ENCODE results near the gene LHFPL6. TPM values are rescaled to one million over a fixed set of nuclear protein-coding genes. Genes with fewer than 3 reads are reported as not detected.
A peak's percentile ranks its signal among the peaks of the same experiment; 100 is the strongest.

LHFPL6 gene
- total and polyA plus RNA-seq, 9 of the 15 experiments (the other 6 are each of a cell fraction or from before 2014, with no cell fraction given), result 0.18 TPM; not detected in 8

- intact Hi-C loops (cut with micrococcal nuclease), result no loop called here
- TF ChIP-seq HNRNPLL (IDR thresholded peaks at IDR 0.05; ENCODE audit: low read depth, low read length, poor library complexity, severe bottlenecking) (no peak), MEIS2 (IDR thresholded peaks at IDR 0.05; ENCODE audit: partially characterized antibody) (peak; percentile 13), CEBPB (tag; IDR thresholded peaks at IDR 0.05) (0 out of 2 replicates have a peak, but pooled peaks have one; percentile 28), FOSL1 (tag; conservative IDR thresholded peaks at IDR 0.05) (no peak)
- H3K4me2 ChIP-seq (ENCODE audit: insufficient read depth, low read length), result no peak overlapping the region
- H3K9me1 ChIP-seq (ENCODE audit: control insufficient read depth, insufficient read depth, low read length), result no peaks in the 10 kb centered on the region
- no peak overlapping the region for H2AFZ ChIP-seq (ENCODE audit: low read depth, low read length)
- no peak overlapping the region for H3K9ac ChIP-seq (ENCODE audit: insufficient read depth in 1 of 2, low read depth in 2 of 2, low read length in 2 of 2)
- H3K4me1 ChIP-seq (replicated peaks in 1 of 2; ENCODE audit: control insufficient read depth in 2 of 2, insufficient read depth in 2 of 2, low read length in 2 of 2), result no peaks in the 10 kb centered on the region
- CTCF ChIA-PET (ENCODE audit: low intra/inter-chr PET ratio), result no interaction called here
- H3K36me3 ChIP-seq (ENCODE audit: control insufficient read depth, insufficient read depth, low read length), result no peaks in the 10 kb centered on the region
- H3K9me3 ChIP-seq (replicated peaks; ENCODE audit: control insufficient read depth, insufficient read depth, low read depth, low read length), result no peaks in the 10 kb centered on the region
- H4K20me1 ChIP-seq (replicated peaks; ENCODE audit: control insufficient read depth, insufficient read depth, low read length), result no peaks in the 10 kb centered on the region
- POLR2A ChIA-PET, result no interaction called here
- BruUV-seq (replicated peaks), result no TSS peak
- H3K4me3 ChIP-seq, result no peak overlapping the region
- in situ Hi-C loops (cut with MboI), result no loop called here
- H3K27ac ChIP-seq (ENCODE audit: extremely low read depth, low read depth, low read length), result no peak overlapping the region
- ATAC-seq (no peak), DNase-seq (ENCODE audit: extremely low read depth in 1 of 4, low spot score in 3 of 4) (no peak), FAIRE-seq (no peak)
- no peaks in the 10 kb centered on the region for H3K27me3 ChIP-seq (ENCODE audit: control insufficient read depth in 2 of 2, insufficient read depth in 2 of 2, low read length in 2 of 2)
- no peaks in the 10 kb centered on the region for H3K79me2 ChIP-seq (ENCODE audit: control insufficient read depth, insufficient read depth, low read length)
- 0% methylated on average over 5 of the region's 5 CpGs for WGBS (ENCODE audit: insufficient coverage, low coverage, missing lambda C conversion rate)
Measured at GRCh38 chr13:39422845-39423565, 180.0 kb downstream of the LHFPL6 start.

- Histone ChIP-seq H4K20me1 (replicated peaks; ENCODE audit: control insufficient read depth, insufficient read depth, low read length) (no peaks in the 10 kb centered on the region), H3K9me3 (replicated peaks; ENCODE audit: control insufficient read depth, insufficient read depth, low read depth, low read length) (no peaks in the 10 kb centered on the region), H3K27ac (ENCODE audit: extremely low read depth, low read depth, low read length) (no peak overlapping the region), H3K79me2 (ENCODE audit: control insufficient read depth, insufficient read depth, low read length) (no peaks in the 10 kb centered on the region), H3K4me1 (replicated peaks in 1 of 2; ENCODE audit: control insufficient read depth in 2 of 2, insufficient read depth in 2 of 2, low read length in 2 of 2) (no peaks in the 10 kb centered on the region), H3K36me3 (ENCODE audit: control insufficient read depth, insufficient read depth, low read length) (no peaks in the 10 kb centered on the region), H3K27me3 (ENCODE audit: control insufficient read depth in 2 of 2, insufficient read depth in 2 of 2, low read length in 2 of 2) (no peaks in the 10 kb centered on the region), H3K4me2 (ENCODE audit: insufficient read depth, low read length) (no peak overlapping the region), H3K9me1 (ENCODE audit: control insufficient read depth, insufficient read depth, low read length) (no peaks in the 10 kb centered on the region), H2AFZ (ENCODE audit: low read depth, low read length) (no peak overlapping the region), H3K4me3 (no peak overlapping the region), H3K9ac (ENCODE audit: insufficient read depth in 1 of 2, low read depth in 2 of 2, low read length in 2 of 2) (no peak overlapping the region)
- intact Hi-C loops (cut with micrococcal nuclease) (no loop called here), in situ Hi-C loops (cut with MboI) (no loop called here)
- no peak for DNase-seq (ENCODE audit: extremely low read depth in 1 of 4, low spot score in 3 of 4)
- FAIRE-seq, result no peak
- ChIA-PET POLR2A (interaction anchor here (1.1 kb wide), 1 partner anchor 14 kb away, joined by 3 read pairs; no protein-coding TSS in a partner anchor), CTCF (ENCODE audit: low intra/inter-chr PET ratio) (no interaction called here)
- no peak for ATAC-seq
- 3% methylated on average over 4 of the region's 4 CpGs for WGBS (ENCODE audit: insufficient coverage, low coverage, missing lambda C conversion rate)
- no TSS peak for BruUV-seq (replicated peaks)
- TF ChIP-seq NKRF (IDR thresholded peaks at IDR 0.05; ENCODE audit: borderline replicate concordance) (no peak), SMAD4 (CRISPR knock-in tag; conservative IDR thresholded peaks at IDR 0.05) (no peak), BCL6 (CRISPR knock-in tag; IDR thresholded peaks at IDR 0.05) (no peak), ZBTB8A (IDR thresholded peaks at IDR 0.05; ENCODE audit: partially characterized antibody) (no peak), MXI1 (IDR thresholded peaks at IDR 0.05; ENCODE audit: low read depth, low read length) (no peak), BRD4 (IDR thresholded peaks at IDR 0.05) (no peak), HIVEP1 (CRISPR knock-in tag; IDR thresholded peaks at IDR 0.05) (no peak), MAX (CRISPR knock-in tag; IDR thresholded peaks at IDR 0.05) (no peak), HSF4 (CRISPR knock-in tag; IDR thresholded peaks at IDR 0.05; ENCODE audit: borderline replicate concordance) (no peak), KLF13 (tag; IDR thresholded peaks at IDR 0.05; ENCODE audit: borderline replicate concordance, low read depth) (no peak), ZNF12 (CRISPR knock-in tag; IDR thresholded peaks at IDR 0.05) (no peak)
Measured at GRCh38 chr13:39419876-39420275, 183.1 kb downstream of the LHFPL6 start.
